Measurements from ENCODE around the gene FAM131A.

Gene FAM131A

DNA sequence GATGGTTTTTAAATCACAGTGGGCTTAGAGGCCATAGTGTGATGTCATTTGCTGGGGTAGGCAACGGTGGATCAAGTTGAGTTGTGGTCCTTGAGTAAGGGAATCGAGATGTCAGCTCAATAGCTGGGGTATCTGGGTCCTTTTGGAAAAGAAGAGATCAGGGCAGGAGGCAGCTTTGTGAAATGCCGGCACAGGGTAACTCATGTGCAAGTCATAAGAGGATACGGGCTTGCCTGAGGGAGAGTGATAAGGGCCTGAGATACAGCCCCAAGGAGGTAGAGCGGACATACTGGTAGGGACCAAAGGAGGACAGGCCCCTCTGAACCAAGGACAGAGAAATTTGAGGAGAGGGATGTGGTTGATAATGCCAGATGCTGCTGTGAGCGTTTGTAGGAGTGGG lies 4.2 kb upstream of the FAM131A start:
- DNase-seq (ENCODE audit: low read depth), result no peak
- TF ChIP-seq, protein P1, sequence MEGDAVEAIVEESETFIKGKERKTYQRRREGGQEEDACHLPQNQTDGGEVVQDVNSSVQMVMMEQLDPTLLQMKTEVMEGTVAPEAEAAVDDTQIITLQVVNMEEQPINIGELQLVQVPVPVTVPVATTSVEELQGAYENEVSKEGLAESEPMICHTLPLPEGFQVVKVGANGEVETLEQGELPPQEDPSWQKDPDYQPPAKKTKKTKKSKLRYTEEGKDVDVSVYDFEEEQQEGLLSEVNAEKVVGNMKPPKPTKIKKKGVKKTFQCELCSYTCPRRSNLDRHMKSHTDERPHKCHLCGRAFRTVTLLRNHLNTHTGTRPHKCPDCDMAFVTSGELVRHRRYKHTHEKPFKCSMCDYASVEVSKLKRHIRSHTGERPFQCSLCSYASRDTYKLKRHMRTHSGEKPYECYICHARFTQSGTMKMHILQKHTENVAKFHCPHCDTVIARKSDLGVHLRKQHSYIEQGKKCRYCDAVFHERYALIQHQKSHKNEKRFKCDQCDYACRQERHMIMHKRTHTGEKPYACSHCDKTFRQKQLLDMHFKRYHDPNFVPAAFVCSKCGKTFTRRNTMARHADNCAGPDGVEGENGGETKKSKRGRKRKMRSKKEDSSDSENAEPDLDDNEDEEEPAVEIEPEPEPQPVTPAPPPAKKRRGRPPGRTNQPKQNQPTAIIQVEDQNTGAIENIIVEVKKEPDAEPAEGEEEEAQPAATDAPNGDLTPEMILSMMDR (IDR thresholded peaks at IDR 0.05; ENCODE audit: control insufficient read depth, extremely low read depth, insufficient read depth), result no peak
- no peak overlapping the region for H3K4me3 ChIP-seq (ENCODE audit: low read depth, low read length)

DNA sequence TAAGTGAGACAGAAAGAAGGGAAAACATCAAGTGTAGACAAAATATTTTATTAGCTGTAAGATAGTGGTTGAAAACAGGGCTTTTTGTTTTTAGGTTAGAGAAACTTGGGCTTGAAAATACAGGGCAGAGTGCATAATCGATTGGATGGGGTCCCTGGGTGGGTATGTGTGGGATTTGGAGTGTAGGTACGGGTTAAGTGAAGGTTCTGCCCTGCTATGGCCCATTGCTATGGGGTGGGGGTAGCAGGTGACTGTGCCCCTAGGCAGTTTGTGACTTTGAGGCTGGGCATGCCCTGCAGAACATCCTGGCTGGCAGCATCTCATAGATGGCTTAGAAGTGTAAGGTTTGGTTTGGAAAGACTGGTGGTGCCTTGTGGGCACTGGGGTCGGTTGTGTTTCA lies 3.7 kb upstream of the FAM131A start:
- TF ChIP-seq, protein P1 (IDR thresholded peaks at IDR 0.05; ENCODE audit: control insufficient read depth, extremely low read depth, insufficient read depth), result no peak
- no peak overlapping the region for H3K4me3 ChIP-seq (ENCODE audit: low read depth, low read length)
- DNase-seq (ENCODE audit: low read depth), result no peak

DNA sequence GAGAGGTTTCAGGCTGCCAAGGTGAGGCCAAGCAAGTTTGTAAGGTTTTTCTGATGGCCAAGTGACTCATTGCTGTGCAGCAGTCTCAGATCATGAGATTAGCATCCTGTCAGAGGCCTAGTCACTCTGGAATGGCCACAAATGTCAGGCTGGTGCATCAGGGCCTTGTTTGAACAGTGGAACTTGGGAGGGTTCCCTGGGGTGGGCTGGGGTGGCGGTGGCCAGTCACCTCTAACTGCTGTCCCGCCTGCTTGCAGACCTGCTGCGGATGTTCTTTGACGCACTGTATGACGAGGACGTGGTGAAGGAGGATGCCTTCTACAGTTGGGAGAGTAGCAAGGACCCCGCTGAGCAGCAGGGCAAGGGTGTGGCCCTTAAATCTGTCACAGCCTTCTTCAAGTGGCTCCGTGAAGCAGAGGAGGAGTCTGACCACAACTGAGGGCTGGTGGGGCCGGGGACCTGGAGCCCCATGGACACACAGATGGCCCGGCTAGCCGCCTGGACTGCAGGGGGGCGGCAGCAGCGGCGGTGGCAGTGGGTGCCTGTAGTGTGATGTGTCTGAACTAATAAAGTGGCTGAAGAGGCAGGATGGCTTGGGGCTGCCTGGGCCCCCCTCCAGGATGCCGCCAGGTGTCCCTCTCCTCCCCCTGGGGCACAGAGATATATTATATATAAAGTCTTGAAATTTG lies 2.8 kb upstream of the FAM131A start:
- DNase-seq (ENCODE audit: low read depth), result no peak
- no peak overlapping the region for H3K4me3 ChIP-seq (ENCODE audit: low read depth, low read length)
- TF ChIP-seq, protein P1 (IDR thresholded peaks at IDR 0.05; ENCODE audit: control insufficient read depth, extremely low read depth, insufficient read depth), result no peak

DNA sequence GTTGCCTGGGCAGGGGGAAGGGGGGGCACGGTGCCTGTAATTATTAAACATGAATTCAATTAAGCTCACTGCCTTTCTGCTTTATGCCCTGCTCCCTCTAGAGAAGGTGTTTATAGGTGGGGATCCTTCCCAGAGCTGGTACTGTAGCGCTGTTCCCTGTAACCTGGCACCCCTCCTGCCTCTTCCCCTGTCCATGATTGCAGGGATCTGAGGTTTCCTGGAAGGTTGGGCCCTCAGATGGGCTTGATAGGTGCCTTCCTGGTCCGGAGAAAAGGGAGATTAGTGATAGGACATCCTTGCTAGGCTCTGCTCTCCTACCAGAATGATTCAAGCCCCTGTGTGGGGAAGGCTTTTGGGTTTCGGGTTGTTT lies 2.1 kb upstream of the FAM131A start:
- peak overlapping the region; percentile 72 for H3K4me3 ChIP-seq (ENCODE audit: low read depth, low read length)
- no peak for DNase-seq (ENCODE audit: low read depth)
- TF ChIP-seq, protein P1 (IDR thresholded peaks at IDR 0.05; ENCODE audit: control insufficient read depth, extremely low read depth, insufficient read depth), result no peak

DNA sequence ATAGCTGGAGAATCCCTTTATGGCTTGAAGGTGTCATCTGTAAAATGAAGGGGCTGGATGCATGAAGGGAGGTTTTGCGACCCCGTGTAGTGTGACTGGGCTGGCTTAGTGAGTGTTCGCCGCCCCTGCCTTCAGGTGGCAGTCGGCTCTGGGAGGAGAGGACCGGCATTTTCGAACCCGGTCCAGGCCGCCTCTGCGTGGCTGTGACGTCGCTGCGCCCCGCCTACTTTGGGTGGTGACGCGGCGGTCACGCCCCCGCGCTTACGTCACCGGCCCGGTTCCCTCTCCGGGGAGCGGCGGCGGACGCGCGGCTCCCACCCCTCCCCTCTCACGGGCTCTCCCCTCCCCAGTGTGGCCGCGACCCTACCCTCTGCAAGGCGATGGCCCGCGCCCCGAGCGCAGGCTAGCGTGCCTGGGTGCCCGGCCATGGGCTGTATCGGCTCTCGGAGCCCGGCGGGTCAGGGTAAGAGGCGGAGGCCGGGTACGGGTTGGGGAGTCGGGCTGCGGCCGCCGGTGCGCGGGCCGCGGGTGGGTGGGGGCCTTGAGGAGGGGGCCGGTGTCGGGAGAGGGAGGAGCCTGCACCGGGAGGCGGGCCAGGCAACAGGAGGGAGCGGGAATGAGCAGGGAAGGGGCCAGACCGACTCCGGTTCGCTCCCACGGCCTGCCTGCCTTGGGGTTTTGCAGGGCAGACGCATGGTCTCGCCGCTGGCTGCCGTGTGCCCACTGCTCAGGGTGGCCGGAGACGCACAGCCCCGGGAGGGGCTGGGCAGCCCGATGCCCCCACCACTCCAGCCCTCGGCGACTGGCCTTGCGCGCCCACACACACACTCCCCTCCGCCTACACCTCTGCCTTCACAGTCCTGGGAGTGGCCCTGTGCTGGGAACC lies 1.5 kb upstream of the FAM131A start:
- TF ChIP-seq, protein P1 (IDR thresholded peaks at IDR 0.05; ENCODE audit: control insufficient read depth, extremely low read depth, insufficient read depth), result no peak
- no peak for DNase-seq (ENCODE audit: low read depth)
- H3K4me3 ChIP-seq (ENCODE audit: low read depth, low read length), result peak overlapping the region; percentile 72

DNA sequence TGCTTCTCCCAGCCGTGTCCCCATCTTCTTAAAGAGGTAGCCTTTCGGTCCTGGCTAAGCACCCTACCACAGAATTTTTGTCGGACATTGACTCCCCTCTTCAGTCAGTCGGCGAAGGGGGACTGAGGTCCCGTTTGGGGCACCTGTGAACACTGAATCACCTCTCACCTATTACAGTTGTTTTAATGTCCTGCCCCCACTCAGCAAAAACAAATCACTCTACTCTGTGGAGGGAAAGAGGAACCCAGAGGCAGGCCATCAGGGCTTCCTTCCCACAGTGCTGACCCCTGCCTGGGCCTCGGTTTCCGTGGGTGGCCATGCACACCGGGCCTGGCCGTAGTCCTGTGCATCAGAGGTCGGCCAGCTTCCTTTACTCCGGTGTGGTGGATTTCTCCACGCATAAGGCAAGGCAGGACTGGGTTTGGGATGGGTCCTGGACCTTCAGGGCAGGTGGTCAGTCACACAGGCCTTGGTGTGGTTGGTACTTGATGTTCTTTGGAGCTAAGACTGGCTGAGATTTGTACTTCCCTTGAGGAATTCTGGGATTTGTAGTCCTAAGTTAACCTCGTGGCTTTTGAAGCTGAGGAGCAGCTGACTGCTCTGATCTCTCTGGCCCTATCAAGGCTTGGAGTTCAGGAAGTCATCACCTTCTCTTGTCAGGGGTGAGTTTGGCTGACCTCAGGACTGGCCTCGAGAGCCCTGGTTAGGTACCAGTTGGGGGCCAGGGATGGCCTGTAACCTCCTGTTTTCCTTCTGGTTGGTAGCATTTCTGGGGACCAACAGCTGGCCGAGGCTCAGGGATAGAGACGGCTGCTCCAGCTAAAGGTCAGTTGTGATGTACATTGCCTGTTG lies 627 bp upstream of the FAM131A start:
- DNase-seq (ENCODE audit: low read depth), result peak; percentile 59
- TF ChIP-seq, protein P1 (IDR thresholded peaks at IDR 0.05; ENCODE audit: control insufficient read depth, extremely low read depth, insufficient read depth), result no peak
- H3K4me3 ChIP-seq (ENCODE audit: low read depth, low read length), result peak overlapping the region; percentile 72
